Germinal center (tissue), 1 donor: Measurements from ENCODE around the gene CCDC61.

Source experiments
- DNase-seq: peaks from one replicate; pipeline ENCODE4 v3.0.0; 2012; ENCODE audit warnings: mixed read lengths, low spot score

Gene CCDC61

DNA sequence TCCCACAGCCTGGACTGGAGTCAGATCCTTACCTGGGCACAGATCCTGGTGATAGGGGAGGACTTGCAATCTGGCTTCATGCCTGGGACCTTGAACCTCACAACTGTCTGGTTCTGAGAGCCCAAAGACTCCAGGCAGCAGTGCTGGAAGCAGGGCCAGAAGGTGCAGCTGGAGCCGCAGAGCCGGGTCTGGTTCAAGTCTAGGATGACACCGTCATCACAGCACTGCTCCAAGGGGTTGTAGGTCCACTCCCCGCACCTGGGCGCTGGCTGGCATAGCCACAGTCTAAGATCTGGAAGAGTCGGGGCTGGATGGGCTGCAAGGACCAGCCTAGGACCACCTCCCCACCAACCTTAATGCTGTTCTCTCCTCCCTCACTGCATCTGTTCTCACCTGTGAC lies 44.9 kb downstream of the CCDC61 start:
- no peak for DNase-seq

DNA sequence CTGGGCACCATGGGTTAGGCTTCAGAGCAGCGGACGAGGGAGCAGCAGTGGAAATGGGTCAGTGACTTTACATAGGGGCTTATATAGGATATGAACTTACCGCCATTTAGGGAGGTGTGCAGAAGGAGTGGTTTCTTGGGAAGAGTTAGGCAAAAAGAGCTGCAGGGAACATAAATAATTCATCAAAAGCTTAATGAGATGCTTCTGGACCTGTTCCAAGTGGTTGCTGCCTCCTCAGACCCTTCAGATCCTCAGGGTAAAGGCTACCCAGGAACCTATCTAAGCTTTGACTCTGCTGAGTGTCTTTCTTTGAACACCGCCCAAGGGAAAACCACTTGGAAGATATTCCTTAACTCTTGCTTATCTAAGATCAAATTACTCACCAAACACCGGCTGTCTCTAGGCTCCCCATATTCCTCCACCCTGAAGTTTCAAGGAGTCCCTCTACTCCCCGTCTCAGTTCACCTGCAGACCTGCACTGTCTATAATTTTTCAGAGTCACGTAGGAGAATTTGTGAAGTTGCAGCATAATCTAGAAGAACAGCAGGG lies 45.8 kb downstream of the CCDC61 start, which contains the start of gene IGFL4:
Gene IGFL4 (minus strand): TSS at position 51 of the 549 bp plus-strand sequence. CDS start 40 bp downstream, at position 11.
- no peak for DNase-seq

DNA sequence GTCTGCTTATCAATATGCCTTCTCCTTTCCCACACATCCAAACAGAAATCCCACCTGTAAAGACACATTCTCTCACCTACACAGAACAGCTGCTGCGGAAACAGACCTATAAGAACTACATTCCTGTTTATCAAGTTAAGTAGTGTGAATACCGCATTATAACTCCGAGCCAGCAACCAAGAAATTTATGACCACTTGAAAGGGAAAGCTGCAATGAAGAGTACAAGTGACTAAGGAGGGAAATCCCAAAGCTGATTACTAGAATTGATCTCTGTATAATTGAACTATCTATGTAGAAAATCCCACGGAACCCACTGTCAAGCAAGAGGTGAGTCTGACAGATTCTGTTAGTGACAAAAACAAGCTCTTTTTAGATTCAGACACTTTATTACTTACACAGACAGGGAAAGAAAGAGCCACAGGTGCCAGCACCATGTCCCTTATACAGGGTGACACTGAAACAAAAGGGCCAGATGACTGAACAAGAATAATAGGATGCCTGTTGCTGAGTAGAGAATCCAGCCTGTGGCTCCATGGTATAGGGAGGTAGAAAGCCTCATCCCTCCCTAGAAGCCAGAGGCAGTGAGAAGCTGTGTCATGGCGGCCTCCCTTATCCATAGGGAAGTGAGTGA lies 47.1 kb downstream of the CCDC61 start:
- DNase-seq, result no peak

DNA sequence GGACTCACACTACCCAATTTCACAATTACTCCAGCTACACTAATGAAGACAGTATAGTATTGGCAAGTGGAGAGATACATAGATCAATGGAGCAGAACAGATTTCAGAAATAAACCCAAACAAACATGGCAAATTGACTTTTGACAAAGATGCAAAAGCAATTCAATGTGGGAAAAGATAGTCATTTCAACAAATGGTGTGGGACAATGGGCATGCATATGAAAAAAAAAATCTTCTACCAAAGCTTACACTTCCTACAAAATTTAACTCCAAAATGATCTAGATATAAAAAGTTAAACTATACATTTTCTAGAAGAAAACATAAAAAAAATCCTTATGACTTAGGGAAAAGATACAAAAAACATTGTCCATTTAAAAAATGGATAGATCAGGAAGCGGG lies 48.3 kb downstream of the CCDC61 start:
- DNase-seq, result no peak

DNA sequence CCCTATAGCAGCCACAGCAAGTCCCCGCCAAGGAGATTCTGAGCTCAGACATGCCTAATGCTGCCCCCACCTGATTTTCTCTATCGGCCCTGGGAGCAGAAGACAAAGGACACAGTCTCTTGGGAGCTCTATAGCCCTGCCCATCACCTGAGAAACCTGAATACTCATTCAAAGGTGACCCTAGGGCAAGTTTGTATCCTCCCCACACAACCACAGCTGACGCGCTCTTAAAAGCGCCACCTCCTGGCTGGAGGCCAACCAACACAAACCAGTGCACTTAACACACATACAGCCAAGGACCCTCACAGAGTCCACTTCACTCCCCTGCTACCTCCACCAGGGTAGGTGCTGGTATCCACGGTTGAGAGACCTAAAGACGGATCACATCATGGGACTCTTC lies 54.3 kb downstream of the CCDC61 start:
- no peak for DNase-seq

DNA sequence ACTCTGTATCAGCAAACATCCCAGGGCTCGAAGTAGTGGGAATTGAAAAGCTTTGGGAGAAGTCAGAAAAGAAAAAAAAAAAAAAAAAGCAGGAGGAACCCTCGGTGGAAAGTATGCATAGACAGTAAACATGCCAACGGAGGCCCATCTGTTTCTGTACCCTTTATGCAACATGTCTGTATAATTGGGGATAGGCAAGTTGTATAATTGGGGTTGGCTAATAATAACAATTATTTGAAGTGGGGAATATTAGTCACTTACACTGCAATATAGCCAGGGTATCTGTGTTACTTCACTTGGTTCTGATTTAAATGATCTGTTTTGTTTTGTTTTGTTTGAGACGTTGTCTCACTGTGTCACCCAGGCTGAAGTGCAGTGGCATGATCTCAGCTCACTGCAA lies 57.6 kb downstream of the CCDC61 start:
- no peak for DNase-seq

DNA sequence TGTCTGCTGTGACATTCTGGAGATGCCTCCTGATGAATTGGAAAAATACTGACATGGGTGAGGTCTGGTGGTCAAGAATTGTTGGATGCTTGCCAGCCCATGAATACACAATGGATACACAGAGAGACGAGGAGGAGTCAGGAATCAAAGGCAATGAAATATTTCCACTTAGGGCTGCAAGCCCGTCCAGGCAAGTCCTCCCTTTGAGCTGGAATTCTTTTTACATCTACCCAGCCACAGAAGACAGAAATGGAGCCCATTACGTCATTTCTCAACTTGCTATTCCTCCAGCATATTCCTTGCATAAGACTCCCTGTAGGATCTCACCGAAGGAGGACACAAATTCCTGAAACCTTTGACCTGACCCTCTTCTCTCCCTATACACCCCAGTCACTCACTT lies 61.3 kb downstream of the CCDC61 start:
- no peak for DNase-seq

DNA sequence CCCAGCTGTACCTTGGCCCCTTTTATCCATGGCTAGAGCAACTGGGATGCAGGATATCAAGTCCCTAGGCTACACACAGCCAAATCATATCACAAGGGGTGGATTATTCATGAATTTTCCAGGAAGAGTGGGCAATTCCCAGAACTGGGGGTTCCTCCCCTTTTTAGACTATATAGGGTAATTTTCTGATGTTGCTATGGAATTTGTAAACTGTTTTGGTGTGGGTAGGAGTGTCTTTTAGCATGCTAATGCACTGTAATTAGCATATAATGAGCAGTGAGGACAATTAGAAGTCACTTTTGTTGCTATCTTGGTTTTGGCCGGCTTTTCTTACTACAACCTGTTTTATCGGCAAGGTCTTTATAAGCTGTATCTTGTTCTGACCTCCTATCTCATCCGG lies 63.5 kb downstream of the CCDC61 start:
- DNase-seq, result no peak

DNA sequence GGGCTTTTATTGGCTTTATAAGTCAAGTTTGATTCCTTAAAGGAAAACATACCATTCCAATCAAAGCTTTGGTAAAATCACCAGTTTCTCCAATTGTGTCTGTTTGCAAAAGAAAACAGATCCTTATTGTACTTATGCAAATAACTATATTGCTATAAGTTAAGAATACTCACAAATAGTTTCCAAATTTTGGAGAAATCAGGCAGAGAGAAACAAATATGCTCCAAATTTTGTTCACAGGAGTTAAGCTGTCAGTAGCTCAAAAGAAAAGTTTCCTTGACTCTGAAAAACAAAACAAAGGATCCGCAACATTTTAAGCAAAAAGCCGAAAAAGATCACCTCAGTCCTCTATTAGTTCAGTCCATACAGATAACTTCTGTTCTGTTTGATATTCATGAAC lies 64.7 kb downstream of the CCDC61 start:
- no peak for DNase-seq

DNA sequence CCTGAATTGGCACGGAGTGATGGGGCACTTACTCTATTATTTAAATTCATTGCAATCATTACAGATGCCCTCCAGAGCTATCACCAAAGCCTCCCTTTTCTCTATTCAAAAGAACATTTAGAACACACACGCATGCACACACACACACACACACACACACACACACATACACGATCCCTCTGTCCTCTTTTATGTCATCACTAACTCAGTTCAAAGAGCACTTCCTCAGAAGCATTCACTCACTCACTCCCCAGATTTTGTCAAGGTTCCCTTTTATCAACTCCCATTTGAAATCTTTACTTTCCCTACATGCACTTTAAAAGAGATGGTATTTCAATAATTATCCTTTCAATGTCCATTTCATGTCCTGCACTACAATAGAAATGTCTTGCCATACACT lies 67.9 kb downstream of the CCDC61 start:
- DNase-seq, result no peak

DNA sequence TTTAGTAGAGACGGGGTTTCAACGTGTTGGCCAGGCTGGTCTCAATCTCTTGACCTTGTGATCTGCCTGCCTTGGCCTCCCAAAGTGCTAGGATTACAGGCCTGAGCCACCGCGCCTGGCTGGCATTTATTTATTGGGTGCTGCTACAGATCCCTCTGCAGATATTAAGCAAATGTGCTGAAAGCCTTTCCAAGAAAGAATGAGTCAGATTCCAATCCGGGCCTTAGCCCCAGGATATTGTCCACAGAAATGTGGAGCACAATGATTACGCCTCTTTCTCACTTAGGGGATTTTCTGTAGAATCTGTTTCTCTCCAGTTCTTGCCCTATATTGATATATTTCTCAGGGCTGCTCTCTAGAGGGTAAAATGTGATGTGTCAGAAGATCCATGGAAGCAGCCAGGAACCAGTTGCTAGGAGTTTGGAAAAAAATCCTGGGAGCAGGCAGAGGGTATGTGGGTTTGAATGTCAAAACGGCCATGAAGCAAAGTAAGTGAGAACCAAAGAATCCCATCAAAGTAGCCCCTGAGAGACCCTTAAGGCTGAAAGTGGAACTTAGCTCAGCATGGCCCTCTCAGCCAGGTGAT lies 70.3 kb downstream of the CCDC61 start:
- DNase-seq, result no peak

DNA sequence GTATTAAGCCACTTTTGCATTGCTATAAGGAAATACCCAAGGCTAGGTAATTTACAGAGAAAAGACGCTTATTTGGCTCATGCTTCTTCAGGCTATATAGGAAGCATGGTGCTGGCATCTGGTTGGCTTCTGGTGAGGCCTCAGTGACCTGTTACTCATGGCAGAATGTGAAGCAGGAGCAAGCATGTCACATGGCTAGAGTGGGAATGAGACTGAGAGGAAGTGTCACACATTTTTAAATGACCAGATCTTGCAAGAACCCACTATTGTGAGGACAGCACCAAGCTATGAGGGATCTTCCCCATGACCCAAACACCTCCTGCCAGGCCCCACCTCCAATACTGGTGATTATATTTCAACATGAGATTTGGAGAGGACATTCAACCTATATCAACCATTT lies 71.2 kb downstream of the CCDC61 start:
- DNase-seq, result no peak

DNA sequence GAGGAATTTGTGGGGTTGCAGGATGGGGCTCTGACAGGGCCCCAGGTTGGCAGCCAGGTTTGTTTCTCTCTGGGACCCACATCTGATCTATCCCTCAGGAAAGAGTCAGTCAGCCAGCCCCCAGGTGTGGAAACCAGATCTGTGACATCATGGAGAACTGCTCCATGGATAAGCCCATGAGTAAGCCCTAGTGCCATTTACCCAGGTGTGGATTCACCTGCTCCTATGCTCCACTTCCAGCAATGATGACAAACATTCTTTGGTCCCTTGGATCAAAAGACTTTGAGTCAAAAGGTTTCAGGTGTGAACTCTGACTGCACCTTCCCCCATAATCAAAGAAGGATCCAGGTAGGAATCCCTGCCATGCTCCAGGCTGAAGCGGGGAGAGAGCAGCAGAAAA lies 72.4 kb downstream of the CCDC61 start:
- DNase-seq, result no peak
